Raji (cell line): ENCODE results near the gene ELK3.

Source experiments
- POLR2A ChIP-seq: IDR thresholded peaks from 2 replicates; pipeline ENCODE4 v1.6.1; 2011; ENCODE audit warnings: low read depth, low read length, control low read depth; ENCODE audit not compliant: insufficient read depth

ELK3 gene

DNA sequence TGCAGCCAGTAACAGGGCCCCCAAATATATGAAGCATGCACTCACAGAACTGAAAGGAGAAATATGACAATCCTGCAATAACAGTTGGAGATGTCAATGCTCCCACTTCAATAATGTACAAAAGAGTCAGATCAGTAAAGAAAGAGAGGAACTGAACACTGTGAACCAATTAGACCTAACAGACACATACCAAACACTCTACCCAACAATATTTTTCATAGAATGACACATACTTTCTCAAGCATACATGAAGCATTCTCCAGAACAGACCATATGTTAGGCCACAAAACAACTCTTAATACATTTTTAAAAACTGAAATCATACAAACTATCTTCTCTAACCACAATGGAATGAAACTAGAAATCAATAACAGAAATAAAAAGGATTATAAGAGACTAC lies 80.2 kb downstream of the ELK3 start:
- no peak for TF ChIP-seq POLR2A

- no peak for TF ChIP-seq POLR2A
Measured at GRCh38 chr12:96285158-96285557, 91.0 kb downstream of the ELK3 start.

DNA sequence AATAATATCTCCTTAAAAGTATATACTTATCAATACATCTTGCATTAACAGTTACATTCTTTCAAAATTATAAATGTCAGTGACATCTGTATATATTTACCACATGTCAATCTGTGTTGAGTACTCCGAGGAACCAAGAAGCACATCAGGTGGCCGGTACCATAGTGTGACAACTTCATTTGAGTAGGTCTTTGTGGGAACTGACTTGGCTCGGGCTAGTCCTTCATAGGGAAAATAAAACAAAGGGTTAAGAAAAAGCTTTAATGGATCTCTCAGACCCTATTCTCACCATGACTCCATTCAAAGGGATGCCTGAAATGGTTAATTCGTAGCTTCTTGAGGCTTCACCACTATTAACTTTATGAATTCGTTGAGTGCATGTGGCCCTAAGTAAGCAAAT lies 94.9 kb downstream of the ELK3 start:
- no peak for TF ChIP-seq POLR2A

GRCh38 chr12:96293093-96293492 lies 98.9 kb downstream of the ELK3 start:
- TF ChIP-seq POLR2A, result no peak

DNA sequence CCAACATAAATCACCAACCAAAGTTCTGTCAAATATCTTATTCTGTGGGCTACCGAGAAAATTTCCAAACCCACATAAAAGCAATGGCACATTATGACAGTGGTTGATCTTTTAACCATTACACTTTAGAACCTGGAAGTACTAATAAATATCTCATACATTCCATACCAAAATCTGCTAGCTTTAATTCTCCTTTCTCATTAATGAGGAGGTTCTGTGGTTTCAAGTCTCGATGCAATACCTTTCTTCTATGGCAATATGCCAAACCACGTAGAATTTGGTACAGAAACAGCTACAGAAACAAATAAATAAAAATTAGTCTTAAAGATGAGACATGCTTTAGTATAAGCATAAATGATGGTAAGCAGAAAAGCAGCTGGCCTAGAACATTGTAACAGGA lies 100.7 kb downstream of the ELK3 start:
- TF ChIP-seq POLR2A, result no peak

DNA sequence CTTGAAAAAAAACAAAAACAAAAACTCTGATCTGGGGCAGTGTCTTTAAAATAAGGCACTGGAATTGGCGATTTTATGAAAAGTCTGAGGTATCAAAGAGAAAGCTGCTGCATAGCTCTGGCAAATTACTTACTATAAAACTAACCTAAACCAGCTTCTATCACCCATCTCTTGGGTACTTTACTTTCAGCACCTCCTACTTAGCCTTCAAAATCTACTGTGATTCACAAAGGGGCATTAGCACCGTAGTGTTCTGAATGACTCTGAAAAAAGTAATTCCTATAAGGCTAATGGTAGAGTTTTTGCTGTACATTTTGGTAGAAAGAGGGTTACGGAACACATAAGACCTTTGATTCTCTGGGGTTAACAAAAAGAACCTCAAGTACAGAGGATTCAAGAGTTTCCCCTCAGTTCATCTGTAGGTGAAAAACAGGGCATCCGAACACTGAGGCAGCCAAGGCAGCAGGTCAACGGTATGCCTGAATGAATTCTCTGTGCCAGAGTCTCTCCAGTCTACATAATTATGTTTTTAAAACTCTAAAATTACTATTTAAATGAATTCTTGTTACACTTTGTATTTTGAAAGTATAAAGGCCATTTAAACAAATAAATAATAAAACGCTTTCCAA lies 101.5 kb downstream of the ELK3 start:
- TF ChIP-seq POLR2A, result no peak

DNA sequence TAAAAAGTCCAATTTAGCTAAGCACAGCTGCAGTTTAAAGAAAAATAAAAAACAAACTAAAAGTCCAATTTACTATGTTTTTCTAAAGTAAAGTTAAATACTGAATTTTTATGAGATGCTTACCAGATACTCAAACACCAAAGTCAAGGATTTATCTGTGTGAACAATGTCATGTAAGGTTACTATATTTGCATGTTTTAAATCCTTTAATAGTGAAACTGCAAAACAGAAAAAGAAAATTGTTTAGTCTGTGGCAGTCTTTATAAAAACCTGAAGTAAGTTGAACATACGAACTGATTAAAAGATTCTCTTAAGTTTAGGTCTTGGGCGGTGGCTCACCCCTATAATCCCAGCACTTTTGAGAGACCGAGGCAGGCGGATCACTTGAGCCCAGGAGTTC lies 103.3 kb downstream of the ELK3 start:
- no peak for TF ChIP-seq POLR2A

DNA sequence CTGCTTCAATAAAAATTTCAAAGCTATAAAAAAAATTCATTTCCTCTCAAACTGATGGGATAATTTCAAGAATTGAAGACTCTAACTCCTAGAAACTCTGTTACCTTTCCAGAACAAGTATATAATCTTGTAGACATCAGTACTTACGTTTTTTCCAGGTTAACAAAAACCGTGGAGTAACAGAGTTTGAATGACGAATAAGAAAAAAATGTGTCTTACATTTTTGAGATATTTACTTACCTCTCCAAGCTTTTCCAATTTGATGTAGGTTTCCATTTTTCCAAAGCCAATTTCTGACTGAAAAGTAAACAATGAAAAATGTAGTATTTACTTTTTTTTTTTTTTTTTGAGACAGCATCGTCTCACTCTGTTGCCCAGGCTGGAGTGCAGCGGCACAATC lies 105.9 kb downstream of the ELK3 start:
- no peak for TF ChIP-seq POLR2A

DNA sequence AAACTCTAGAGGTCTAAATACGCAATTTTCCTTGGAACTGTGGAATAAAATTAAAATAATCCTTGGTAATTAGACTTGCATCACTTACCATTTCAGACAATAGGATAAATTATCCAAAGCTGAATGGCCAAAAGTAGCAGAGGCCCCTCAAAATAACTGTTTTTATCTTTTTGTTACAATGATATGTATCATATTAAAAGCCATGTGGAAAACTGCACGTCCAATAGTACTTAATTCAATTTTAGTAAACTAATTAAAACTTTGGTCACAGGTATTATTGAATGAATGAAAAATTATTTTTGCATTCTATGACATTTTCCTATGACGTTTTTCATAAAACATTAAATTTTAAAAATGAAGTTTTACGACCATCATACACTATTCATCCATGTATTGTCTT lies 107.6 kb downstream of the ELK3 start:
- TF ChIP-seq POLR2A, result no peak

- TF ChIP-seq POLR2A, result no peak
Measured at GRCh38 chr12:96302687-96303310, 108.6 kb downstream of the ELK3 start.

- TF ChIP-seq POLR2A, result no peak
Measured at GRCh38 chr12:96303653-96304052, 109.5 kb downstream of the ELK3 start.

DNA sequence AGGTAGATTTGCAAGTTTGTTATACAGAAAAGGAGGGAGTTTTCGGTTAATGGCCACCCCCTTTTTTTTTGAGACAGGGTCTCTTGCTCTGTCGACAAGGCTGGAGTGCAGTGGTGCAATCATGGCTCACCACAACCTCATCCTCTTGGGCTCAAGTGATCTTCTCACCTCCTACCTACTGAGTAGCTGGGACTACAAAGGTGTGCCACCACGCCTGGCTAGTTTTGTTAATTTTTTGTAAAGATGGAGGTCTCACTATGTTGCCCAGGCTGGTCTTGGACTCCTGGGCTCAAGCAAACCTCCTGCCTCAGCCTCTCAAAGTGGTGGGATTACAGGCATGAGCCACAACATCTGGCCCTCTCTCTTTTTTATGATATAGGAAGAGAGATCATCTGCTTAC lies 111.5 kb downstream of the ELK3 start:
- no peak for TF ChIP-seq POLR2A

DNA sequence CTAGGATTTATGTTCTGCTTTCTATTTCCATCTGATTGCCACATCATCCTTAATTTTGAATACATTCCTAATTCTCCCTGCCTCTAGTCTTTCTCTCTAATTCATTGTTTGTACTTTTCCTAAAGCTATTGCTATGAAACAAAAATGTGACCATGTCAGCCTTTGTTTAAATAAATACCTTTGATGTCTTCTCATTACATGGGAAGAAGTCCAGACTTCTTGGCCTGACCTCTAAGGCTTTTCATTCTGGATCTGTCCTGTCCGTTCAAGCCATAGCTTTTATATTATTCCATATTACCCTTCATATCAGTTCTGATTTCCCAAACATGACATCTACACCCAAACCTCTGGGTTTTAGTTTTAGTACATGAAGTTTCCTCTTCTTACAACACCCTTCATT lies 114.7 kb downstream of the ELK3 start:
- TF ChIP-seq POLR2A, result no peak

DNA sequence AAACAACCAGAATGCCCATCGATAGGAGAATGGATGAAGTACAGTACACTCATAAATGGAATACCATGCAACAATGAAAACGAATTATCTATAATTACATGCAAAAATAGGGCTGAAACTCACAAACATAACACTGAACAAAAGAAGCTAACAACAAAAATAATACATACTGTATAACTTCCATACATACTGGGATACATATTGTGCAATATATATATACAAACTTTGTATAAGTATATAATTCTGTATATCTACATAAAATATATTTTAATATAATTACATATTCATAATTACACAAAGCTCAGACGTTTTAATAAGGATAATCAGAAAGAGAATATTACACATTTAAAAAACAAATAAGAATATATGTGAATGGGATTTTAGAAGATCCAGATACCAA lies 115.9 kb downstream of the ELK3 start:
- TF ChIP-seq POLR2A, result no peak

GRCh38 chr12:96311191-96311590 lies 117.0 kb downstream of the ELK3 start:
- TF ChIP-seq POLR2A, result no peak

GRCh38 chr12:96313606-96314005 lies 119.4 kb downstream of the ELK3 start:
- no peak for TF ChIP-seq POLR2A

- TF ChIP-seq POLR2A, result no peak
Measured at GRCh38 chr12:96314723-96315122, 120.5 kb downstream of the ELK3 start.
